ENCODE measurements around the gene POC5.

- TF ChIP-seq CTCF (IDR thresholded peaks at IDR 0.05) (no peak), POLR2A (IDR thresholded peaks at IDR 0.05) (no peak)
These were observed 89.4 kb downstream of the POC5 start for GRCh38 chr5:75627801-75628200.

Measured in Peyer's patch (tissue), 4 donors.